ENCODE data around the gene UCHL1. TPM values are rescaled to one million over a fixed set of nuclear protein-coding genes. Genes with fewer than 3 reads are reported as not detected.

UCHL1 gene
- total RNA-seq, 2 donors from 2014 or later: 390 to 562 TPM

DNA sequence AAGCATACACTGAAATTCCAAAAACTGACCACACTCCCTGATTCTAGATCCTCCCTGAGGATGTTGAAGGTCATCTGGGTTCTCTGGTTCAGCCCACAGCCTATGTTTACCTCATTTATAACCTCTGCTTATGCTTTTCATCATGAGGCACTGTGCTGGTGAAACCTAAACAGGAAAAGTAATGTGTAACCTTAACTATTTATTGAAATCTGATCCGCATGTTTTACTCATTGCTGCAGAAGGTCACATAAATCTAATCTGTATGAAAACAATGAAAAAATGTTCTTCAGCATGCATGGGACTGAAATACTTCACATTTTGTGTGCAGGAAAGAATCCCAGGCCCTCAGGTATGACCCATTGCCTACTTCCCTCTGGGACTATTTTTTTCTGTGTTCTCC is 30.3 kb downstream of the UCHL1 start:
- H3K27me3 ChIP-seq (ENCODE audit: control insufficient read depth, insufficient read depth, low read length, poor library complexity, severe bottlenecking): no peaks in the 10 kb centered on the region
- WGBS, 2 experiments (ENCODE audit: insufficient coverage in 1 of 2, insufficient read length in 1 of 2): 92 to 100% methylated on average over 1 of the region's 1 CpG

DNA sequence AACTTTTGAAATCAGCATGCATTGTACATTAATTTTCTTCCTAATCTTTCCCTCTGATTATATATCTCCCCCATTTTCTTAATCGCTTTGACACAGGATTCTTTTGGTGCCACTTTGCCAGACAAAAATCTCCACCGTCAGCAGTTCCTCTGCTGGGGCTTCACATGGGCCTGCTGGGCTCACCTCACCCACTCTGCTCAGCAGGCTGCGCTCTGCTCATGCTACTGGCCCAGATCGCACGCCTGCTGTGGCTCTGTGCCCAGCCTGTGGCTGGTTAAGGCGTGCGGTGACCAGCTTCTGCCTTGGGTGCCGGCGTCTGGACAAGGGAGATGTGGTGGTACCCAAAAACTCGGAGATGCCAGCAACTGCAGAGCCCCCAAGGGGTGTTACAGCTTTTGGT is 31.1 kb downstream of the UCHL1 start:
- Mint-ChIP-seq H3K4me1 (no peaks in the 10 kb centered on the region), H3K27me3 (ENCODE audit: insufficient read depth) (peaks cover 8% of the 10 kb centered on the region), H3K4me3 (no peak overlapping the region), H3K27ac (no peak overlapping the region), H3K9me3 (peaks cover 17% of the 10 kb centered on the region), H3K36me3 (ENCODE audit: low read depth) (no peaks in the 10 kb centered on the region)
- Histone ChIP-seq H3K27me3 (ENCODE audit: control insufficient read depth, insufficient read depth, low read length, poor library complexity, severe bottlenecking) (no peaks in the 10 kb centered on the region), H3K27ac (ENCODE audit: low read depth, low read length) (no peak overlapping the region), H3K36me3 (ENCODE audit: control insufficient read depth, insufficient read depth, low read length) (no peaks in the 10 kb centered on the region), H3K9me3 (ENCODE audit: control insufficient read depth, low read length) (peaks cover 20% of the 10 kb centered on the region), H3K9ac (ENCODE audit: extremely low read depth, low read length, poor library complexity, severe bottlenecking) (no peak overlapping the region), H3K4me1 (ENCODE audit: control insufficient read depth, insufficient read depth, low read length) (no peaks in the 10 kb centered on the region), H3K4me3 (ENCODE audit: low read length) (no peak overlapping the region)
- DNase-seq: no peak
- TF ChIP-seq, protein P1, sequence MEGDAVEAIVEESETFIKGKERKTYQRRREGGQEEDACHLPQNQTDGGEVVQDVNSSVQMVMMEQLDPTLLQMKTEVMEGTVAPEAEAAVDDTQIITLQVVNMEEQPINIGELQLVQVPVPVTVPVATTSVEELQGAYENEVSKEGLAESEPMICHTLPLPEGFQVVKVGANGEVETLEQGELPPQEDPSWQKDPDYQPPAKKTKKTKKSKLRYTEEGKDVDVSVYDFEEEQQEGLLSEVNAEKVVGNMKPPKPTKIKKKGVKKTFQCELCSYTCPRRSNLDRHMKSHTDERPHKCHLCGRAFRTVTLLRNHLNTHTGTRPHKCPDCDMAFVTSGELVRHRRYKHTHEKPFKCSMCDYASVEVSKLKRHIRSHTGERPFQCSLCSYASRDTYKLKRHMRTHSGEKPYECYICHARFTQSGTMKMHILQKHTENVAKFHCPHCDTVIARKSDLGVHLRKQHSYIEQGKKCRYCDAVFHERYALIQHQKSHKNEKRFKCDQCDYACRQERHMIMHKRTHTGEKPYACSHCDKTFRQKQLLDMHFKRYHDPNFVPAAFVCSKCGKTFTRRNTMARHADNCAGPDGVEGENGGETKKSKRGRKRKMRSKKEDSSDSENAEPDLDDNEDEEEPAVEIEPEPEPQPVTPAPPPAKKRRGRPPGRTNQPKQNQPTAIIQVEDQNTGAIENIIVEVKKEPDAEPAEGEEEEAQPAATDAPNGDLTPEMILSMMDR (conservative IDR thresholded peaks at IDR 0.05): no peak
- whole genome bisulfite sequencing, 2 experiments (ENCODE audit: insufficient coverage in 1 of 2, insufficient read length in 1 of 2): 89 to 90% methylated on average over 7 to 10 of the region's 10 CpGs

More for the DNA sequence above, 30.3 kb downstream of the UCHL1 start:
- Histone ChIP-seq H3K36me3 (ENCODE audit: control insufficient read depth, insufficient read depth, low read length) (no peaks in the 10 kb centered on the region), H3K27ac (ENCODE audit: low read depth, low read length) (no peak overlapping the region), H3K9me3 (ENCODE audit: control insufficient read depth, low read length) (peaks cover 20% of the 10 kb centered on the region), H3K9ac (ENCODE audit: extremely low read depth, low read length, poor library complexity, severe bottlenecking) (no peak overlapping the region), H3K4me3 (ENCODE audit: low read length) (no peak overlapping the region), H3K4me1 (ENCODE audit: control insufficient read depth, insufficient read depth, low read length) (no peaks in the 10 kb centered on the region)
- Mint-ChIP-seq H3K9me3 (peaks cover 14% of the 10 kb centered on the region), H3K4me1 (peaks cover 4% of the 10 kb centered on the region), H3K27me3 (ENCODE audit: insufficient read depth) (peaks cover 5% of the 10 kb centered on the region), H3K36me3 (ENCODE audit: low read depth) (no peaks in the 10 kb centered on the region), H3K27ac (no peak overlapping the region), H3K4me3 (no peak overlapping the region)
- no peak for DNase-seq
- TF ChIP-seq, protein P1 (conservative IDR thresholded peaks at IDR 0.05): no peak

DNA sequence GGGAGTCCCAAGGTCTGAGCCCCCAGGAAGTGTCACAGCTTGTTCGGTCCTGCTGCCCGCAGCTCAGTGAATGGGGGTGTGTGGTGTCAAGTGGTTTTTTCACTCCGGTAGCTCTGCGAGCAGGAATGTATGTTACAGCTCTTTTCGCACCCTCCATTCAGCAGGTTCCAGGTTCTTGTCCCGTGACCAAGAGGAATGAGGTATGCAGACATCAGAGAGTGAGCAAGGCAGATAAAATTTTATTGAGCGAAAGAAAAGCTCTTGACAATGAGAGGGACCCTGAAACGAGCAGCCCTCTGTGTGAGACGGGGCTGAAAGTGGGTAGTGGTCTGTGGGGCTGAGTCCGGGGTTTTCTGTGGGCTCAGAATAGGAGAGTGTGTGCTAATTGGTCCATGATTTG is 31.5 kb downstream of the UCHL1 start:
- H3K4me1 Mint-ChIP-seq: no peaks in the 10 kb centered on the region
- H3K4me1 ChIP-seq (ENCODE audit: control insufficient read depth, insufficient read depth, low read length): no peaks in the 10 kb centered on the region
- no peaks in the 10 kb centered on the region for H3K27me3 ChIP-seq (ENCODE audit: control insufficient read depth, insufficient read depth, low read length, poor library complexity, severe bottlenecking)
- no peak overlapping the region for H3K4me3 ChIP-seq (ENCODE audit: low read length)
- no peaks in the 10 kb centered on the region for H3K36me3 Mint-ChIP-seq (ENCODE audit: low read depth)
- peaks cover 8% of the 10 kb centered on the region for H3K27me3 Mint-ChIP-seq (ENCODE audit: insufficient read depth)
- peaks cover 20% of the 10 kb centered on the region for H3K9me3 ChIP-seq (ENCODE audit: control insufficient read depth, low read length)
- TF ChIP-seq, protein P1 (conservative IDR thresholded peaks at IDR 0.05): no peak
- no peak for DNase-seq
- no peak overlapping the region for H3K4me3 Mint-ChIP-seq
- H3K9me3 Mint-ChIP-seq: peaks cover 21% of the 10 kb centered on the region
- WGBS, 2 experiments (ENCODE audit: insufficient coverage in 1 of 2, insufficient read length in 1 of 2): 95 to 98% methylated on average over 10 of the region's 10 CpGs
- H3K27ac ChIP-seq (ENCODE audit: low read depth, low read length): no peak overlapping the region
- no peak overlapping the region for H3K9ac ChIP-seq (ENCODE audit: extremely low read depth, low read length, poor library complexity, severe bottlenecking)
- no peak overlapping the region for H3K27ac Mint-ChIP-seq
- H3K36me3 ChIP-seq (ENCODE audit: control insufficient read depth, insufficient read depth, low read length): no peaks in the 10 kb centered on the region
